Measurements from ENCODE around the gene DLG2.

DNA sequence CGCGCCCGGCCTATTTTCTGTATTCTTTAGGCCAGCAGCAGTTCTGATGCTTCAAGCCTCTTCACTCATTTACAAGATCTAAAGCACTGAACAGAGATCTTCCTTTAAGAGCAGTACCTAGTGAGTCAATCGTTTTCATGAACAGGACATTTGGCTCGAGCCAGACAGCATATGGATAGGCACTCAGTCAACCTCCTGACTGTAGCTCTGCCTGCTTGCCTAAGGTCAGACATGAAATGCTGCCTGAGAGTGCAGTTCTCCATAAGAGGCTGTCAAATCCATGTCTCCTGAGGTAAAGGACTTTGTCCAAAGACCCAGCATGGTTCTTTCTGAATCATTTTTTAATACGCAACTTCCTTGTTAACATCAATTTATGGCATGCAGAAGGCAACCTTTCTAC is 941.2 kb downstream of the DLG2 start:
- TF ChIP-seq, protein P1, sequence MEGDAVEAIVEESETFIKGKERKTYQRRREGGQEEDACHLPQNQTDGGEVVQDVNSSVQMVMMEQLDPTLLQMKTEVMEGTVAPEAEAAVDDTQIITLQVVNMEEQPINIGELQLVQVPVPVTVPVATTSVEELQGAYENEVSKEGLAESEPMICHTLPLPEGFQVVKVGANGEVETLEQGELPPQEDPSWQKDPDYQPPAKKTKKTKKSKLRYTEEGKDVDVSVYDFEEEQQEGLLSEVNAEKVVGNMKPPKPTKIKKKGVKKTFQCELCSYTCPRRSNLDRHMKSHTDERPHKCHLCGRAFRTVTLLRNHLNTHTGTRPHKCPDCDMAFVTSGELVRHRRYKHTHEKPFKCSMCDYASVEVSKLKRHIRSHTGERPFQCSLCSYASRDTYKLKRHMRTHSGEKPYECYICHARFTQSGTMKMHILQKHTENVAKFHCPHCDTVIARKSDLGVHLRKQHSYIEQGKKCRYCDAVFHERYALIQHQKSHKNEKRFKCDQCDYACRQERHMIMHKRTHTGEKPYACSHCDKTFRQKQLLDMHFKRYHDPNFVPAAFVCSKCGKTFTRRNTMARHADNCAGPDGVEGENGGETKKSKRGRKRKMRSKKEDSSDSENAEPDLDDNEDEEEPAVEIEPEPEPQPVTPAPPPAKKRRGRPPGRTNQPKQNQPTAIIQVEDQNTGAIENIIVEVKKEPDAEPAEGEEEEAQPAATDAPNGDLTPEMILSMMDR (conservative IDR thresholded peaks at IDR 0.05; ENCODE audit: low read length): no peak
- no peak for TF ChIP-seq EZH2phosphoT487 (IDR thresholded peaks at IDR 0.05; ENCODE audit: borderline replicate concordance, low read depth, low read length)
